IMR-90 (cell line): Measurements from ENCODE around the gene POLE3. TPM values are rescaled to one million over a fixed set of nuclear protein-coding genes. Genes with fewer than 3 reads are reported as not detected.

Source experiments
- ATAC-seq: fragments of 200-7000 bp; cut with Tn5 transposase; 2 replicates; pipeline ENCODE4 v1.9.1; 2020; ENCODE audit warnings: low read depth, mild to moderate bottlenecking, moderate library complexity
- BruUV-seq: library from RNA; stranded (reverse); fragments of 400-500 nt; replicated peaks from 2 replicates; lab custom pipeline; 2021; lab: Mats Ljungman, UMichigan
- CTCF ChIA-PET: fragments of 300-600 bp; formaldehyde crosslinking; extraction: SDS; loops from one replicate; lab custom pipeline; 2021; ENCODE audit warnings: antibody characterized with exemption; lab: Yijun Ruan, JAX
- POLR2A ChIA-PET: fragments of 300-600 bp; sonication (Branson Sonifier 250); formaldehyde crosslinking; loops from one replicate; lab custom pipeline; 2022; ENCODE audit warnings: antibody characterized with exemption; ENCODE audit not compliant: unreplicated experiment; lab: Charles Lee
- DNase-seq: peaks from one replicate; pipeline ENCODE4 v3.0.0; 2013
- H2AFZ ChIP-seq: replicated peaks from 2 replicates; pipeline ENCODE3; 2013; ENCODE audit warnings: low read length, mild to moderate bottlenecking; ENCODE audit not compliant: poor library complexity
- H2AK5ac ChIP-seq: 2 replicates; pipeline ENCODE4 v1.6.1; 2013; ENCODE audit warnings: low read depth, low read length, inconsistent platforms
- H2AK9ac ChIP-seq: replicated peaks from 2 replicates; pipeline ENCODE3; 2013; ENCODE audit warnings: mild to moderate bottlenecking, low read depth, low read length, moderate library complexity; ENCODE audit not compliant: poor library complexity
- H2BK120ac ChIP-seq: 2 replicates; pipeline ENCODE4 v1.6.1; 2013; ENCODE audit warnings: low read depth, low read length, inconsistent platforms
- H2BK15ac ChIP-seq: 3 replicates; pipeline ENCODE4 v1.6.1; 2013; ENCODE audit warnings: low read depth, low read length, inconsistent platforms
- H2BK20ac ChIP-seq: 2 replicates; pipeline ENCODE4 v1.6.1; 2013; ENCODE audit warnings: low read depth, mild to moderate bottlenecking, inconsistent platforms, low read length, moderate library complexity
- H2BK5ac ChIP-seq: 2 replicates; pipeline ENCODE4 v1.6.1; 2013; ENCODE audit warnings: mild to moderate bottlenecking, low read depth, low read length, inconsistent platforms; ENCODE audit not compliant: poor library complexity, severe bottlenecking
- H3K14ac ChIP-seq: replicated peaks from 2 replicates; pipeline ENCODE4 v1.6.1; 2013; ENCODE audit warnings: low read depth, low read length, inconsistent platforms
- H3K18ac ChIP-seq: 2 replicates; pipeline ENCODE4 v1.6.1; 2013; ENCODE audit warnings: low read depth, low read length, control low read depth
- H3K23ac ChIP-seq: 2 replicates; pipeline ENCODE4 v1.6.1; 2013; ENCODE audit warnings: low read depth, low read length, inconsistent platforms
- H3K27ac ChIP-seq: 2 replicates; pipeline ENCODE4 v1.5.1; 2013; ENCODE audit warnings: mild to moderate bottlenecking, control low read depth, low read length; ENCODE audit not compliant: insufficient read depth
- H3K27me3 ChIP-seq: 2 replicates; pipeline ENCODE4 v1.6.1; 2013; ENCODE audit warnings: low read length; ENCODE audit not compliant: control insufficient read depth, insufficient read depth
- H3K36me3 ChIP-seq: 2 replicates; pipeline ENCODE4 v1.6.1; 2013; ENCODE audit warnings: low read length, mixed read lengths; ENCODE audit not compliant: control insufficient read depth, insufficient read depth
- H3K4ac ChIP-seq: 2 replicates; pipeline ENCODE4 v1.6.1; 2013; ENCODE audit warnings: low read depth, low read length, inconsistent platforms
- H3K4me1 ChIP-seq: 2 replicates; pipeline ENCODE4 v1.6.1; 2013; ENCODE audit warnings: low read length, mixed read lengths; ENCODE audit not compliant: control insufficient read depth, insufficient read depth
- H3K4me2 ChIP-seq: 2 replicates; pipeline ENCODE4 v1.6.1; 2013; ENCODE audit warnings: low read depth, mild to moderate bottlenecking, control low read depth, low read length, moderate library complexity
- H3K4me3 ChIP-seq: 2 replicates; pipeline ENCODE4 v1.5.1; 2013; ENCODE audit warnings: low read depth, mild to moderate bottlenecking, control low read depth, low read length, moderate library complexity; ENCODE audit not compliant: insufficient read depth
- H3K56ac ChIP-seq: 2 replicates; pipeline ENCODE4 v1.6.1; 2013; ENCODE audit warnings: low read length, inconsistent platforms; ENCODE audit not compliant: insufficient read depth; ENCODE audit errors: extremely low read depth
- H3K79me1 ChIP-seq, 2 experiments: 2 replicates each; pipeline ENCODE4 v1.6.1; 2013; ENCODE audit warnings: low read length in 2 of 2, inconsistent platforms in 1 of 2, low read depth in 1 of 2
- H3K9ac ChIP-seq: 2 replicates; pipeline ENCODE4 v1.6.1; 2013; ENCODE audit warnings: low read depth, low read length, control low read depth
- H3K9me1 ChIP-seq: 2 replicates; pipeline ENCODE4 v1.6.1; 2013; ENCODE audit warnings: low read length, inconsistent platforms; ENCODE audit not compliant: insufficient read depth
- H3K9me3 ChIP-seq: 2 replicates; pipeline ENCODE4 v1.6.1; 2013; ENCODE audit warnings: low read length; ENCODE audit not compliant: control insufficient read depth, insufficient read depth
- H4K20me1 ChIP-seq: 2 replicates; pipeline ENCODE4 v1.6.1; 2013; ENCODE audit warnings: low read length, inconsistent platforms; ENCODE audit not compliant: insufficient read depth
- H4K5ac ChIP-seq: 2 replicates; pipeline ENCODE4 v1.6.1; 2013; ENCODE audit warnings: mild to moderate bottlenecking, low read depth, low read length, control low read depth
- H4K8ac ChIP-seq, 2 experiments: 2 replicates each; pipeline ENCODE4 v1.6.1; 2013; ENCODE audit warnings: low read depth in 2 of 2, low read length in 2 of 2, control low read depth in 1 of 2, inconsistent platforms in 1 of 2
- H4K91ac ChIP-seq: 2 replicates; pipeline ENCODE4 v1.6.1; 2013; ENCODE audit warnings: low read depth, low read length, inconsistent platforms; ENCODE audit not compliant: insufficient read depth
- BHLHE40 ChIP-seq: fragments of 150-350 bp; IDR thresholded peaks from 2 replicates; pipeline ENCODE4 v1.6.1; 2016; ENCODE audit warnings: mild to moderate bottlenecking, low read depth, low read length
- CEBPB ChIP-seq: IDR thresholded peaks from 2 replicates; pipeline ENCODE4 v1.6.1; 2012; ENCODE audit warnings: low read depth, low read length, improper control_type of control experiment
- FOS ChIP-seq: fragments of 150-350 bp; IDR thresholded peaks from 2 replicates; pipeline ENCODE4 v1.6.1; 2016; ENCODE audit warnings: low read depth, low read length
- MAFK ChIP-seq: IDR thresholded peaks from 2 replicates; pipeline ENCODE4 v1.6.1; 2012; ENCODE audit warnings: low read depth, low read length, improper control_type of control experiment
- MAZ ChIP-seq: IDR thresholded peaks from 2 replicates; pipeline ENCODE4 v1.6.1; 2012; ENCODE audit warnings: low read depth, mild to moderate bottlenecking, low read length, improper control_type of control experiment, moderate library complexity, borderline replicate concordance
- MXI1 ChIP-seq: IDR thresholded peaks from 2 replicates; pipeline ENCODE4 v1.6.1; 2012; ENCODE audit warnings: low read depth, mild to moderate bottlenecking, low read length, moderate library complexity, borderline replicate concordance
- POLR2A ChIP-seq: IDR thresholded peaks from 2 replicates; pipeline ENCODE4 v1.6.1; 2012; ENCODE audit warnings: mild to moderate bottlenecking, low read depth, low read length
- RAD21 ChIP-seq: IDR thresholded peaks from 2 replicates; pipeline ENCODE4 v1.6.1; 2012; ENCODE audit warnings: low read length, improper control_type of control experiment
- RFX5 ChIP-seq: IDR thresholded peaks from 2 replicates; pipeline ENCODE4 v1.8.0; 2012; ENCODE audit warnings: low read depth, mild to moderate bottlenecking, low read length, moderate library complexity
- WGBS, 2 experiments: methylation state at CpG; one replicate each; pipeline versions ENCODE4 v1.1.5 to v1.1.7; 2013; ENCODE audit warnings: missing lambda C conversion rate in 2 of 2; ENCODE audit not compliant: insufficient read length in 1 of 2; ENCODE audit errors: extremely low coverage in 2 of 2; 5-methylcytosine and 5-hydroxymethylcytosine counted together
- dilution Hi-C: fragments of 300-500 bp; cut with HindIII; formaldehyde crosslinking; loops from one replicate; pipeline ENCODE4 v1.14.3; 2018; ENCODE audit warnings: low sequenced_read_pairs; ENCODE audit not compliant: unreplicated experiment
- in situ Hi-C: fragments of 300-500 bp; cut with MboI; formaldehyde crosslinking; loops from 3 replicates; pipeline ENCODE4 v1.14.3; 2019; ENCODE audit warnings: low sequenced_read_pairs, inconsistent platforms, mixed read lengths
- intact Hi-C: fragments of 100-400 bp; cut with micrococcal nuclease; formaldehyde crosslinking; loops from 2 replicates; pipeline ENCODE4 v1.10.0; 2022
- polyA plus RNA-seq, 3 experiments: library from polyadenylated mRNA; depleted of rRNA; stranded (reverse); fragments of >200 nt; gene quantifications; 2 replicates each; pipeline ENCODE4 v1.2.3, GENCODE V29; 2012; ENCODE audit warnings: low replicate concordance in 1 of 3
- total RNA-seq: library from RNA; depleted of rRNA; stranded (reverse); fragments of >200 nt; gene quantifications from 2 replicates; pipeline ENCODE4 v1.2.3, GENCODE V29; 2012
- TF ChIP-seq, protein P1 (sequence below): fragments of 150-350 bp; IDR thresholded peaks from 2 replicates; pipeline ENCODE4 v1.6.1; 2016; ENCODE audit warnings: low read depth, mild to moderate bottlenecking, low read length, moderate library complexity, borderline replicate concordance
- TF ChIP-seq, protein P2 (sequence below): fragments of 150-350 bp; IDR thresholded peaks from 2 replicates; pipeline ENCODE4 v1.6.1; 2017; ENCODE audit warnings: mild to moderate bottlenecking, antibody characterized with exemption, low read length, low read depth

POLE3 gene
- total and polyA plus RNA-seq, 2 of the 4 experiments (the other 2 are of a cell fraction): 34.8 to 43.0 TPM

DNA sequence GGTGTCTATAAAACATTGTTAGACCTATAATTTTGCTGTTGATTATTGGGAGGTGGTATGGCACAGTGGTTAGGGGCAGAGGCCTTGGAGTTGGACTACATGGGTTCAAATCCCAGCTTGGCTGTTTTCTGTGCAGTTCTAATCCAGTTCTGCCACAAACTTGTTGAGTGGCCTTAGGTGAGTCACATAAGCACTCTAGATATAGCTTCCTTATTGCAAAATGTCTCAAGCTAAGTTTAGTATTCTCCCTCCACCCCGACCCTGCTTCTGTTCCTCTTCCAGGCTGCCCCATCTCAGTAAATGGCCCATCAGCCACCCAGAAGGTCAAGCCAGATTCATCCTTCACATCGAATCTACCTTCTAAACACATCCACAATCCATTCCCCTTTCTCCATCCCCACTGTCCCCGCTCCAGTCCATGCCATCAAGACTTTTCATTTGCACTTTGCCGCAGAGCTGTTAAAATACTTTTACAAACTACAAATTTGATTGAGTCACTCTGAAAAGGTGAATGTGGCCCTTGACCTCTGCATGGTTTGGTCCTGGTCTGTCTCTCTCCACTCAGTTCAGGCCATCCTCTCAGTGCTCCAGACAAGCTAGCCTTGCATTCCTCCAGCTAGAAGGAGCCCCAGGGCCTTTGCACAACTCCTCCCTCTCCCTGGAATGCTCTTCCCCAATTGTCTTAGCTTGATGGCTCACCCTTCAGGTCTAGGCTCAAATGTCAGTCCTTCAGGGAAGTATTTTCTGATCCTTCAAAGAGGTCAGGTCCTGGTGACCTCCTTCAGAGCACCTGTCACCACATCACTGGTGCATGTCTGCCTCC is 23.7 kb downstream of the POLE3 start:
- Histone ChIP-seq H3K4ac (no peak overlapping the region), H3K4me2 (no peak overlapping the region), H4K91ac (no peak overlapping the region), H2AK9ac (no peak overlapping the region), H3K27ac (no peak overlapping the region), H2BK20ac (no peak overlapping the region), H4K5ac (no peak overlapping the region), H3K27me3 (no peaks in the 10 kb centered on the region; the same call in 1 of the 2 replicates), H3K4me3 (no peak overlapping the region), H2BK5ac (no peak overlapping the region), H3K9me1 (no peaks in the 10 kb centered on the region), H4K8ac (no peak overlapping the region), H2AFZ (no peak overlapping the region), H3K79me1 (no peaks in the 10 kb centered on the region), H3K9ac (no peak overlapping the region), H3K56ac (no peak overlapping the region), H3K18ac (no peak overlapping the region), H3K4me1 (no peaks in the 10 kb centered on the region), H4K20me1 (no peaks in the 10 kb centered on the region), H3K14ac (no peak overlapping the region), H3K9me3 (no peaks in the 10 kb centered on the region), H2BK120ac (no peak overlapping the region), H2AK5ac (no peak overlapping the region), H2BK15ac (no peak overlapping the region), H3K36me3 (peaks cover 38% of the 10 kb centered on the region), H3K23ac (no peak overlapping the region)
- in situ Hi-C loops: no loop called here
- WGBS, 2 experiments: 83 to 100% methylated on average over 1 of the region's 4 CpGs
- dilution Hi-C loops: no loop called here
- no peak for ATAC-seq
- BruUV-seq: TSS peak; percentile 93
- TF ChIP-seq MAZ: no peak
- no peak for TF ChIP-seq MXI1
- TF ChIP-seq FOS: no peak
- TF ChIP-seq, protein P1, sequence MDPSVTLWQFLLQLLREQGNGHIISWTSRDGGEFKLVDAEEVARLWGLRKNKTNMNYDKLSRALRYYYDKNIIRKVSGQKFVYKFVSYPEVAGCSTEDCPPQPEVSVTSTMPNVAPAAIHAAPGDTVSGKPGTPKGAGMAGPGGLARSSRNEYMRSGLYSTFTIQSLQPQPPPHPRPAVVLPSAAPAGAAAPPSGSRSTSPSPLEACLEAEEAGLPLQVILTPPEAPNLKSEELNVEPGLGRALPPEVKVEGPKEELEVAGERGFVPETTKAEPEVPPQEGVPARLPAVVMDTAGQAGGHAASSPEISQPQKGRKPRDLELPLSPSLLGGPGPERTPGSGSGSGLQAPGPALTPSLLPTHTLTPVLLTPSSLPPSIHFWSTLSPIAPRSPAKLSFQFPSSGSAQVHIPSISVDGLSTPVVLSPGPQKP: no peak
- TF ChIP-seq, protein P2, sequence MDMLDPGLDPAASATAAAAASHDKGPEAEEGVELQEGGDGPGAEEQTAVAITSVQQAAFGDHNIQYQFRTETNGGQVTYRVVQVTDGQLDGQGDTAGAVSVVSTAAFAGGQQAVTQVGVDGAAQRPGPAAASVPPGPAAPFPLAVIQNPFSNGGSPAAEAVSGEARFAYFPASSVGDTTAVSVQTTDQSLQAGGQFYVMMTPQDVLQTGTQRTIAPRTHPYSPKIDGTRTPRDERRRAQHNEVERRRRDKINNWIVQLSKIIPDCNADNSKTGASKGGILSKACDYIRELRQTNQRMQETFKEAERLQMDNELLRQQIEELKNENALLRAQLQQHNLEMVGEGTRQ: no peak
- no peak for TF ChIP-seq MAFK
- TF ChIP-seq RAD21: no peak
- TF ChIP-seq RFX5: no peak
- TF ChIP-seq CEBPB: no peak
- TF ChIP-seq POLR2A: no peak
- no peak for TF ChIP-seq BHLHE40
- ChIA-PET CTCF (no interaction called here), POLR2A (no interaction called here)
- no peak for DNase-seq
- intact Hi-C loops: no loop called here
